ENCODE data around the gene GOLM1. TPM values are rescaled to one million over a fixed set of nuclear protein-coding genes. Genes with fewer than 3 reads are reported as not detected.

The GOLM1 gene
- total and polyA plus RNA-seq, 4 donors, result 7.9 to 28.5 (median 13.2) TPM

DNA sequence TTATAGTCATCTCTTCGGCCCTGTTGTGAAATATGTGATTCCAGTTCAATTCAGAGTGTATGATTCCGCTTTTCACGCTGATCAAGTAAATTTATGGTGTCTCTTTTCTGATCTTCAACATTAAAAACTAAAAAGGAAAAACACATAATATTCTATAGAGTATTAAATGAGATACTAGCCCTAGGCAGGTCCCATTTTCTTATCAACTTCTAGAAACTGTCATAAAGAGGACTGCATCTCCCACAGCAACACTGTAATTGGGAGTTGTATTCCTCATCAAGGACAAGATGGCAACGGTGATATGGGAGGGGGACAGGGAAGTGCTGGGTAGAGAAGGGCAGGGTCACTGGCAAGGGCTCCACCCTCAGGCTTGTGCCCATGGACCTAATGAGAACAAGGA lies 71.6 kb downstream of the GOLM1 start:
- Histone ChIP-seq H3K27me3 (ENCODE audit: control insufficient read depth in 4 of 4, insufficient read depth in 4 of 4, low read length in 3 of 4) (no peaks in the 10 kb centered on the region), H3K4me3 (ENCODE audit: low read depth in 1 of 3, low read length in 3 of 3) (no peak overlapping the region), H3K4me1 (ENCODE audit: control insufficient read depth in 4 of 4, insufficient read depth in 4 of 4, low read length in 3 of 4) (no peaks in the 10 kb centered on the region), H3K9ac (ENCODE audit: low read depth in 1 of 2, low read length in 2 of 2) (no peak overlapping the region), H3K36me3 (ENCODE audit: control insufficient read depth in 4 of 4, insufficient read depth in 3 of 4, low read depth in 1 of 4, low read length in 3 of 4) (peaks cover 4 to 40% (median 15%) of the 10 kb centered on the region in 4 donors), H3K9me3 (ENCODE audit: control insufficient read depth in 4 of 4, low read length in 3 of 4) (no peaks in the 10 kb centered on the region), H3K27ac (ENCODE audit: low read depth in 1 of 2, low read length in 2 of 2) (no peak overlapping the region)
- no peak for DNase-seq (ENCODE audit: low spot score)
- 94% methylated on average over 4 of the region's 4 CpGs for WGBS
- TF ChIP-seq GABPA (IDR thresholded peaks at IDR 0.05 in 1 of 2, conservative IDR thresholded peaks at IDR 0.05 in 1 of 2) (no peak), TAF1 (conservative IDR thresholded peaks at IDR 0.05) (no peak), HNF4G (IDR thresholded peaks at IDR 0.05) (no peak), HNF4A (conservative IDR thresholded peaks at IDR 0.05) (no peak)
- TF ChIP-seq, protein P1, sequence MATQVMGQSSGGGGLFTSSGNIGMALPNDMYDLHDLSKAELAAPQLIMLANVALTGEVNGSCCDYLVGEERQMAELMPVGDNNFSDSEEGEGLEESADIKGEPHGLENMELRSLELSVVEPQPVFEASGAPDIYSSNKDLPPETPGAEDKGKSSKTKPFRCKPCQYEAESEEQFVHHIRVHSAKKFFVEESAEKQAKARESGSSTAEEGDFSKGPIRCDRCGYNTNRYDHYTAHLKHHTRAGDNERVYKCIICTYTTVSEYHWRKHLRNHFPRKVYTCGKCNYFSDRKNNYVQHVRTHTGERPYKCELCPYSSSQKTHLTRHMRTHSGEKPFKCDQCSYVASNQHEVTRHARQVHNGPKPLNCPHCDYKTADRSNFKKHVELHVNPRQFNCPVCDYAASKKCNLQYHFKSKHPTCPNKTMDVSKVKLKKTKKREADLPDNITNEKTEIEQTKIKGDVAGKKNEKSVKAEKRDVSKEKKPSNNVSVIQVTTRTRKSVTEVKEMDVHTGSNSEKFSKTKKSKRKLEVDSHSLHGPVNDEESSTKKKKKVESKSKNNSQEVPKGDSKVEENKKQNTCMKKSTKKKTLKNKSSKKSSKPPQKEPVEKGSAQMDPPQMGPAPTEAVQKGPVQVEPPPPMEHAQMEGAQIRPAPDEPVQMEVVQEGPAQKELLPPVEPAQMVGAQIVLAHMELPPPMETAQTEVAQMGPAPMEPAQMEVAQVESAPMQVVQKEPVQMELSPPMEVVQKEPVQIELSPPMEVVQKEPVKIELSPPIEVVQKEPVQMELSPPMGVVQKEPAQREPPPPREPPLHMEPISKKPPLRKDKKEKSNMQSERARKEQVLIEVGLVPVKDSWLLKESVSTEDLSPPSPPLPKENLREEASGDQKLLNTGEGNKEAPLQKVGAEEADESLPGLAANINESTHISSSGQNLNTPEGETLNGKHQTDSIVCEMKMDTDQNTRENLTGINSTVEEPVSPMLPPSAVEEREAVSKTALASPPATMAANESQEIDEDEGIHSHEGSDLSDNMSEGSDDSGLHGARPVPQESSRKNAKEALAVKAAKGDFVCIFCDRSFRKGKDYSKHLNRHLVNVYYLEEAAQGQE (IDR thresholded peaks at IDR 0.05), result no peak
- TF ChIP-seq, protein P2, sequence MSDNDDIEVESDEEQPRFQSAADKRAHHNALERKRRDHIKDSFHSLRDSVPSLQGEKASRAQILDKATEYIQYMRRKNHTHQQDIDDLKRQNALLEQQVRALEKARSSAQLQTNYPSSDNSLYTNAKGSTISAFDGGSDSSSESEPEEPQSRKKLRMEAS (IDR thresholded peaks at IDR 0.05), result no peak

DNA sequence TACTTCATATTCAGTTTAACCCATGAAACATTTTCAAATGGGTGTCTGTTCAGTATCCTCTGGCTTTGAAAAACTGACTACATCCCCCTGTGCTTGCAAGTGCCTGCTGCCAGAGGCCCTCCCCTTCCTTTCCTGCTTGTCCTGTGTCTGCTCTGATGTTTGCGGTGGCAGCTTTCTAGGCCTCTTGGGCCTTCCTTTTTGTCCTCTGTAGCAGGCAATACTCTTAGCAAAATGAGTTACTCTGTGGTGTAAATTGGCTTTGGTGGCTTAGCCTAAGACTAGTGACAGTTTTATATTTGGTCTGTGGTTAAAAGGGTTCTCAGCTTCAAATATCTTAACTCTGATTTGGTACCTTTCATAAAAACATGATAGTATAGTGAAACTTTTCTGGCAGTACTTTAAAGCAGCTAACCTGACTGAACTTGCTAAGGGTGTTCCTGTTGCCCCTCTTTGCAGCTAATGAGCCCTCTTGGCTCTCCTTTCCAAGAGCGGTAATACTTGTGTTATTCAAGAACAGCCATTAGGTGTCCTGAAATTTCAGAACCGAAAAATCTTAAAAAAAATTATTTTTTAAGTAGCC lies 76.6 kb downstream of the GOLM1 start:
- WGBS, result 86% methylated on average over 3 of the region's 3 CpGs
- H3K27ac ChIP-seq (ENCODE audit: low read depth in 1 of 2, low read length in 2 of 2), result no peak overlapping the region
- no peaks in the 10 kb centered on the region for H3K9me3 ChIP-seq (ENCODE audit: control insufficient read depth in 4 of 4, low read length in 3 of 4)
- H3K9ac ChIP-seq (ENCODE audit: low read depth in 1 of 2, low read length in 2 of 2), result no peak overlapping the region
- TF ChIP-seq FOXA2 (IDR thresholded peaks at IDR 0.05), result no peak
- no peak for TF ChIP-seq NR2F2 (IDR thresholded peaks at IDR 0.05)
- no peak for TF ChIP-seq HNF4A (conservative IDR thresholded peaks at IDR 0.05)
- no peak for TF ChIP-seq SP1 (IDR thresholded peaks at IDR 0.05)
- no peak for TF ChIP-seq GABPA (IDR thresholded peaks at IDR 0.05 in 1 of 2, conservative IDR thresholded peaks at IDR 0.05 in 1 of 2)
- TF ChIP-seq RXRA (IDR thresholded peaks at IDR 0.05), result no peak
- no peak for TF ChIP-seq EGR1 (IDR thresholded peaks at IDR 0.05; ENCODE audit: low read depth in 2 of 2)
- TF ChIP-seq, protein P3, sequence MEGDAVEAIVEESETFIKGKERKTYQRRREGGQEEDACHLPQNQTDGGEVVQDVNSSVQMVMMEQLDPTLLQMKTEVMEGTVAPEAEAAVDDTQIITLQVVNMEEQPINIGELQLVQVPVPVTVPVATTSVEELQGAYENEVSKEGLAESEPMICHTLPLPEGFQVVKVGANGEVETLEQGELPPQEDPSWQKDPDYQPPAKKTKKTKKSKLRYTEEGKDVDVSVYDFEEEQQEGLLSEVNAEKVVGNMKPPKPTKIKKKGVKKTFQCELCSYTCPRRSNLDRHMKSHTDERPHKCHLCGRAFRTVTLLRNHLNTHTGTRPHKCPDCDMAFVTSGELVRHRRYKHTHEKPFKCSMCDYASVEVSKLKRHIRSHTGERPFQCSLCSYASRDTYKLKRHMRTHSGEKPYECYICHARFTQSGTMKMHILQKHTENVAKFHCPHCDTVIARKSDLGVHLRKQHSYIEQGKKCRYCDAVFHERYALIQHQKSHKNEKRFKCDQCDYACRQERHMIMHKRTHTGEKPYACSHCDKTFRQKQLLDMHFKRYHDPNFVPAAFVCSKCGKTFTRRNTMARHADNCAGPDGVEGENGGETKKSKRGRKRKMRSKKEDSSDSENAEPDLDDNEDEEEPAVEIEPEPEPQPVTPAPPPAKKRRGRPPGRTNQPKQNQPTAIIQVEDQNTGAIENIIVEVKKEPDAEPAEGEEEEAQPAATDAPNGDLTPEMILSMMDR (IDR thresholded peaks at IDR 0.05; ENCODE audit: low read depth, low read length, missing input control), result no peak
- no peak for TF ChIP-seq YY1 (IDR thresholded peaks at IDR 0.05)
- TF ChIP-seq, protein P4, sequence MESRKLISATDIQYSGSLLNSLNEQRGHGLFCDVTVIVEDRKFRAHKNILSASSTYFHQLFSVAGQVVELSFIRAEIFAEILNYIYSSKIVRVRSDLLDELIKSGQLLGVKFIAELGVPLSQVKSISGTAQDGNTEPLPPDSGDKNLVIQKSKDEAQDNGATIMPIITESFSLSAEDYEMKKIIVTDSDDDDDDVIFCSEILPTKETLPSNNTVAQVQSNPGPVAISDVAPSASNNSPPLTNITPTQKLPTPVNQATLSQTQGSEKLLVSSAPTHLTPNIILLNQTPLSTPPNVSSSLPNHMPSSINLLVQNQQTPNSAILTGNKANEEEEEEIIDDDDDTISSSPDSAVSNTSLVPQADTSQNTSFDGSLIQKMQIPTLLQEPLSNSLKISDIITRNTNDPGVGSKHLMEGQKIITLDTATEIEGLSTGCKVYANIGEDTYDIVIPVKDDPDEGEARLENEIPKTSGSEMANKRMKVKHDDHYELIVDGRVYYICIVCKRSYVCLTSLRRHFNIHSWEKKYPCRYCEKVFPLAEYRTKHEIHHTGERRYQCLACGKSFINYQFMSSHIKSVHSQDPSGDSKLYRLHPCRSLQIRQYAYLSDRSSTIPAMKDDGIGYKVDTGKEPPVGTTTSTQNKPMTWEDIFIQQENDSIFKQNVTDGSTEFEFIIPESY (IDR thresholded peaks at IDR 0.05), result no peak
- TF ChIP-seq JUND (IDR thresholded peaks at IDR 0.05), result no peak
- TF ChIP-seq FOXA1 (IDR thresholded peaks at IDR 0.05), result no peak
- TF ChIP-seq, protein P2 (IDR thresholded peaks at IDR 0.05), result no peak
- TF ChIP-seq, protein P1 (IDR thresholded peaks at IDR 0.05), result no peak
- TF ChIP-seq RAD21 (IDR thresholded peaks at IDR 0.05), result no peak
- TF ChIP-seq TAF1 (conservative IDR thresholded peaks at IDR 0.05), result no peak
- no peaks in the 10 kb centered on the region for H3K4me1 ChIP-seq (ENCODE audit: control insufficient read depth in 4 of 4, insufficient read depth in 4 of 4, low read length in 3 of 4)
- H3K4me3 ChIP-seq (ENCODE audit: low read depth in 1 of 3, low read length in 3 of 3), result no peak overlapping the region
- no peaks in the 10 kb centered on the region for H3K27me3 ChIP-seq (ENCODE audit: control insufficient read depth in 4 of 4, insufficient read depth in 4 of 4, low read length in 3 of 4)
- peaks cover 4 to 58% (median 27%) of the 10 kb centered on the region in 4 donors for H3K36me3 ChIP-seq (ENCODE audit: control insufficient read depth in 4 of 4, insufficient read depth in 3 of 4, low read depth in 1 of 4, low read length in 3 of 4)
- no peak for DNase-seq (ENCODE audit: low spot score)
